ENCODE results near the gene BMAL1. TPM values are rescaled to one million over a fixed set of nuclear protein-coding genes. Genes with fewer than 3 reads are reported as not detected.

BMAL1 gene
- total and polyA plus RNA-seq, 7 donors: 7.4 to 35.4 (median 28.2) TPM

GRCh38 chr11:13362596-13363109 lies 85.1 kb downstream of the BMAL1 start:
- Histone ChIP-seq H3K4me1 (no peaks in the 10 kb centered on the region), H3K27ac (no peak overlapping the region), H3K9me3 (no peaks in the 10 kb centered on the region), H3K4me3 (no peak overlapping the region), H3K27me3 (ENCODE audit: insufficient read depth in 3 of 3, low read length in 2 of 3) (no peaks in the 10 kb centered on the region), H3K36me3 (ENCODE audit: insufficient read depth in 1 of 2, low read depth in 1 of 2) (peaks cover 16 to 96% of the 10 kb centered on the region in 2 donors)
- DNase-seq (no peak), ATAC-seq (no peak)
- intact Hi-C loops (cut with DNase I): no loop called here
- 94 to 95% (median 94%) methylated on average over 9 of the region's 9 CpGs for WGBS, 3 donors
- no peak for TF ChIP-seq CTCF (IDR thresholded peaks at IDR 0.05)

- Histone ChIP-seq H3K36me3 (ENCODE audit: insufficient read depth in 1 of 2, low read depth in 1 of 2) (peaks cover 9 to 96% of the 10 kb centered on the region in 2 donors), H3K4me3 (no peak overlapping the region), H3K4me1 (no peaks in the 10 kb centered on the region), H3K27ac (no peak overlapping the region), H3K27me3 (ENCODE audit: insufficient read depth in 3 of 3, low read length in 2 of 3) (no peaks in the 10 kb centered on the region), H3K9me3 (no peaks in the 10 kb centered on the region)
- intact Hi-C loops (cut with DNase I): no loop called here
- DNase-seq (no peak), ATAC-seq (no peak)
- no peak for TF ChIP-seq CTCF (IDR thresholded peaks at IDR 0.05)
- WGBS, 3 donors: 79 to 91% (median 85%) methylated on average over 2 of the region's 2 CpGs
These were observed 86.8 kb downstream of the BMAL1 start for GRCh38 chr11:13364388-13364787.

- Histone ChIP-seq H3K36me3 (ENCODE audit: insufficient read depth in 1 of 2, low read depth in 1 of 2) (peaks cover 9 to 96% of the 10 kb centered on the region in 2 donors), H3K4me1 (no peaks in the 10 kb centered on the region), H3K27ac (no peak overlapping the region), H3K27me3 (ENCODE audit: insufficient read depth in 3 of 3, low read length in 2 of 3) (no peaks in the 10 kb centered on the region), H3K4me3 (no peak overlapping the region), H3K9me3 (no peaks in the 10 kb centered on the region)
- WGBS, 3 donors: 90 to 96% (median 93%) methylated on average over 7 of the region's 7 CpGs
- TF ChIP-seq CTCF (IDR thresholded peaks at IDR 0.05): no peak
- DNase-seq: no peak
- no peak for ATAC-seq
- intact Hi-C loops (cut with DNase I): no loop called here
These were observed 88.9 kb downstream of the BMAL1 start for GRCh38 chr11:13366266-13367026.

- Histone ChIP-seq H3K36me3 (ENCODE audit: insufficient read depth in 1 of 2, low read depth in 1 of 2) (peaks cover 9 to 96% of the 10 kb centered on the region in 2 donors), H3K9me3 (no peaks in the 10 kb centered on the region), H3K4me3 (no peak overlapping the region), H3K27me3 (ENCODE audit: insufficient read depth in 3 of 3, low read length in 2 of 3) (no peaks in the 10 kb centered on the region), H3K27ac (no peak overlapping the region), H3K4me1 (no peaks in the 10 kb centered on the region)
- TF ChIP-seq CTCF (IDR thresholded peaks at IDR 0.05): no peak
- ATAC-seq: no peak
- intact Hi-C loops (cut with DNase I): no loop called here
- WGBS, 3 donors: 90 to 95% (median 91%) methylated on average over 4 of the region's 4 CpGs
- no peak for DNase-seq
These were observed 89.5 kb downstream of the BMAL1 start for GRCh38 chr11:13367115-13367514.
